Endometrium (tissue), 2 donors: ENCODE data around the gene UTP18.

ENCODE experiments used
- FAIRE-seq: peaks from 2 replicates; lab custom pipeline; 2012; peaks lifted over from hg19 to GRCh38; lab: Jason Lieb, UNC
- donor health status: control.
- donor health status: control.

Gene UTP18

DNA sequence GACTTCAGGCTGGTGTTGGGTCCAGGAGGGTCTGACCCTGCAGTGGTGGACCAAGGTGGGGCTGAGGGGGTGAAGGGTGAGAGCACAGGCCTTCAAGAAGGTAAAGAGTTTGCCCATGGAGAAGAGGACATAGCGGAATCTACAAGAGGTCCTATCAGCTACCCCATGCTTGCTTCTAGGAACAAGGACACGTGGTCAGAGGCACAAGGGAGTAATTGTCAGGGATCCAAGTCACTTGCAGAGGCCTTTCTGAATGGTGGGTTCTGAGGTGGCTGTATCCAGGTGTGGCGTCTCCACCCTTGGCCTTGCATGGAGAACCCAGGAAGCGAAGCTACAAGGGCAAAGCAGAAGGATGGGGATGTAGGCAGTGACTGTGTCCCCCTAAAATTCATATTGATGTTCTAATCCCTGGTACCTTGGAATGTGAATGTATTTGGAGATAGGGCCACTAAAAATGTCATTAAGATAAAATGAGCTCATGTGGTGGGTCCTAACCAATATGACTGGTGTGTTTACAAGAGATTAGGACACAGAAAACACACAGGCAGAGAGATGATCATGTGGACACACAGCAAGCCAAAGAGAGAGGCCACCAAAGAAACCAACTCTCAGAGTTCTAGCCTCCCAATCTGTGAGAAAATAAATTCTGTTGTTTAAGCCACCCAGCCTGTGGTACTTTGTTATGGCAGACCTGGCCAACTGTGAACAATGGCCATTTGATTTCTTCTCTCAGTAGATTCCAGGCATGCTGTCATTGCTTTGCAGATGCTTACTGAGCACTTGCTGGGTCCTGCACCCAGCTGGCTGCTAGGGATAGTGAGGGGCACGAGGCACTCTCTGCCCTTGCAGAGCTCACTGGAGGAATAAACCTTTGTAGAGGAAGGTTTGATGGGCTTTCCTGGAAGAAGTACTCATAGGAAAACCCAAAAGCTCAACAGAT lies 75.8 kb downstream of the UTP18 start:
- FAIRE-seq, result no peak

DNA sequence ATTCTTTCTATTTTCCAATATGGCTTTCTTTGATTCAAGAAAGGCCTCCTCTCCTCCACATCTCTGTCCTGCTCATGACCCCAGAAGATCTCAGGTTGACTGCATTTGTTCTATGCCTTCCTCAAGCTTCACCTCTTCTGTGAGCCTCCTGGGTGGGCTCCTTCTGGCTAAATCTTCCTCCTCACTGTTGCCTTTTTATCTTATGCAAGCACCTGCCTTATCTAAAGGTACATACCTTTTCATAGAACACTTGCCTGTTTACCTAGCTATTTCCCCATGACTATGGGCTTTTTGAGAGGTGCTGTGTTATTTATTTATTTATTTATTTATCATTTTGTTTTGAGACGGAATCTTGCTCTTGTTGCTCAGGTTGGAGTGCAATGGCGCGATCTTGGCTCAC lies 81.1 kb downstream of the UTP18 start:
- no peak for FAIRE-seq

DNA sequence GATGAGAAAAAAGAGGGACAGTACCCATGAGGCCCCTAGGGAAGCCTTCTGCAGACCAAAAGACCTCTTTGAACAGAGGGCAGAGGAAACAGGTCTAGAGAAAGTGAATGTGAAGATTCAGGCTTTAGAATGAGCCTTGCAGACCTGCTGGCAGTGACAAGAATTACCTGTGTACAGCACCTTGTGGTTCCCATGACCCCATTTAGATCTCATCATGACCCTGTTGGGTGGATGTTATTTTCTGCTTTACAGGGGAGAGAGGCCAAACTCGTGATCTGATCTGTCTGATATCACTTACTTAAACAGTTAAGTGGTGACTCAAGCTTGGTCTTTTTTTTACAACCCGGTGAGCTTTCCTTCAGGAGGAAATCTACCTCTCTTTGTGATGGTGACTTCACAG lies 81.9 kb downstream of the UTP18 start:
- FAIRE-seq, result no peak

GRCh38 chr17:51344532-51344931 lies 84.2 kb downstream of the UTP18 start:
- no peak for FAIRE-seq

DNA sequence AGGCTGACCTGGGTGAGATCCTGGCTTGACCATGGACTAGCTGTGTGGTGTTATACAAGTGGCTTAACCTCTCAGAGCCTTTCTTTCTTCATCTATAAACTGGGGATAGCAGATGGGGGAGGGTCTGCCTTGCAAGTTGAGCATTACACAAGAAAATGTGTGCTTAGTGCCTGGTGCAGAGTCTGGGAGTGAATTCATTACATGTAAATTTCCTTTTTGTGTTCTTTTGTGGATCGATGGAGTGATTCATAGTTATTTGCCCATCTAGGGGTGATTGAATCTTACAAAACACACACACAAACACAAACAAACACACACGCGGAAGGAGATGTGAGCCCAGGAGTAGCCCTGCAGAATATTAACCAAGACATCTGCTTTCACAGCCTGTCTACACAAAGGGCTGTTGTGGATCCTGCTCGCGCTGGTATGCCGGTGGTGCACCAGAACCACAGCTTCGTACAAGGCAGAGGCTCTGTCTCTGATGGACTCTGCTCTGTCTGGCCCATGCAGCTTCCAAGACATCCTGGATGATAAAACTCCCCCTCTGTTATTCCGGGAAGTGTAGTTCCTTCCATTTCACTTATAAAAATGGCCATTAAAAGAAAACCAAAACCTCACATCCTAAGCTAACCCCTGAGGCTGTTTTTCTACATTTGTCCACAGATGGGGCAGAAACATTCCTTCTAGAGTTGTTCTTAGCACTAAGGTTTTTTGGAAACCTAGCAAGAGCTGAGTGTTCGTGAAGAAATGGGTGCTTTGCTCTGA lies 86.1 kb downstream of the UTP18 start:
- no peak for FAIRE-seq
